Cerebellar cortex (tissue), 1 donor: Measurements from ENCODE around the gene KIFC3.
"Not testable (repeated sequence)": the region's sequence is repeated elsewhere in the genome, so short reads cannot be mapped to it uniquely, and the experiment has no call there.

ENCODE experiments used
- DNase-seq: peaks from one replicate; pipeline ENCODE4 v3.0.0-alpha.2; 2015; ENCODE audit warnings: low spot score

Gene KIFC3

DNA sequence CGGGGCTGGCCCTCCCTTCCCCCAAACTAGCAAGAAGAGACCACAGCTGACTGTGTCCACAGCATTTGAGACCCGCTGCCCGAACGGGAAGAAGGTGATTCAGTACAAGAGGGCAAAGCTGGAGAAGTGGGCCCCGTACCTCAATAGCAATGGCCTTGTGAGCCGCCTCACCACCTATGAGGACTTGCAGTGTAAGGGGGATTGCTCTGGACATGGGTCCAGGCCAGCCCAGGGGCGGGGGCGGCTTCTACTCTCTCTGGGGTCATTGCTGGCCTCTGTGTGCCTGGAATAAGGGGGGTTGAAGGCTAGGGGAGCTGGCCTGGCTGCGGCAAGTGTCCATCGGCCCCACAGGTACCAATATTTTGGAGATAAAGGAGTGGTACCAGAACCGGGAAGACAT is 79.6 kb downstream of the KIFC3 start:
- no peak for DNase-seq

DNA sequence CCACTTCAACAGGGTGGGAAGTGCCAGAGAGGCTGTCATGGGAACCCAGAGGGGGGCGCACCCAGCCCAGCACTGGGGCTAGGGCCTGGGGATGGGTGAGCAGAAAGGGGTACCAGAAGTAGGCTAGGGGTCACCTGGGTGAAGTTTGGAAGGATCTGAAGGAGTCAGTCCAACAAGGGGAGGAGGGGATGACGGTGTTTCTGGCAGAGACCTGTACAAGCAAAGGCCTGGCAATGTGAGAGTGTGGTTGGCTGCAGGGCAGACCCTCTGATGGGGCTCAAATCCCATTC is 80.1 kb downstream of the KIFC3 start:
- DNase-seq = no peak

DNA sequence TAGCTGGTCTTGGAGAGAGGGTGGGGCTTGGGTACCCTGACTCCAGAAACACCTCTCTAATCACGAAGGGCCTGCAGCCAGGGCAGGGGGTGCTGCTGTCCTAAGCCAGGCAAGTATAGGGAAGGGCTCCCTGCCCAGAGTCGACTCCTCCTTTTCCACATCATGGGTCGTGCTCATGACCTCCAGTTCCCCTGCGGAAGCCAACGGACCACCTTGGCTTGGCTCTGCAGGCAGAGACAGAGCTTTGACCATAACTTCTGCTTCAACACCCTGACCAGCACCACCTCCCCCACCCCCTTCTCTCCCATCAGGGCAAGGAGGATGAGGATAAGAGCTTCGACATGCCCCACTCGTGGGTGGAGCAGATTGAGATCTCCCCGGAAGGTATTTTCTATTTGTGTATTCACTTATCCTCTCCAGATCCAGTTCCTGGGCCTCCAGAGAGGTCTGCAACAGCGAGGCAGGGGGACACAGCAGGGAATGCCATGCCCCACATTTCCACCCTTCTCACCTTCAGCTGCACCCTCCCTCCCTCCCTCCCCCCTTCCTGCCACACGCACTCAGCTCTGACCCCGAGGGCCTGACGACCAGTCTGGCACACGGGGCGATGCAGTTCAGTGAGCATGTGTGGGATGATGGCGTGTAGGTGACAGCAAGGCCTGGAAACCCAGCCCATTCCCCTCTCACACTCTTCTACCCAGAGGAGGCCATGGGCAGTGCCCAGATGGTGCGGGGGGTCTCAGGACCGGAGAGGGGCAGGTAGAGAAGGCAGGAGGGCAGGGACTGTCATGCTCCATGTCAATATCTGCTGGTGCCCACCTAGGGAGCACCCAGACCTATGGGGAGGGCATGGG is 80.7 kb downstream of the KIFC3 start:
- no peak for DNase-seq

DNA sequence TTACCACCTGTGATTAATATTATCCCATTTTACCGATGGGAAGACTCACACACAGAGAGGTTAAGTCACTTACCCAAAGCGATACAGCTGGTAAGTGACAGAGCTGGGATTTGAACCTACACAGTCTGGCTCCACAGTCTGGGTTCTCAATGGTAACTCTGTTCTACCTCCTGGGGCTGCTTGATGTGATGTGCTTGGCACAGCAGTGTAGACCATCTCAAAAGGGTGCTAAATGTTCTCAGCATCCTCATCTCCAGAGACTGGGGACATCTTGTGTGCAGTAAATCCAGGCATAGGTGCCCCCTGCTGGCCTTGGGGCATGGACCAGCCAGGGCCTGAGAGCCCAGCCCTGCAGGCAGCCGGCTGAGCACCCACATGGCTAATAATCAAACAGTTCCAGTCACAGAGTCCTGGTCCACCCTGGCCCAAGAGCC is 82.1 kb downstream of the KIFC3 start:
- peak; percentile 28 for DNase-seq

DNA sequence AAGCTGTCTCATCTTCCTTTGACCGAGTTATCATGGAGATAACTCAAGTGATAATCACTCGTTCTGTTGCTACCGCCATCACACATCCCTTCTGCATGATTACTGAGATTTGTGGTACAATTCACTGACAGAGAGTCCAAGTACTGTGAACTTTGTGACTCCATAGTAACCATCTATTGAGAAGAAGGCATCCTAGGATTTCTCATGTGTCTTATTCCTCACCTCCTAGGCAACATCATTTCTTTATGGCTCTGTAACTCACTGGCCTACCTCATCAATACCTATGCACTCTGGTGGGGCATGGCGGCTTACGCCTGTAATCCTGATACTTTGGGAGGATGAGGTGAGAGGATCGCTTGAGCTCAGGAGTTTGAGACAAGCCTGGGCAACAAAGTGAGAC is 88.2 kb downstream of the KIFC3 start:
- DNase-seq = no peak

DNA sequence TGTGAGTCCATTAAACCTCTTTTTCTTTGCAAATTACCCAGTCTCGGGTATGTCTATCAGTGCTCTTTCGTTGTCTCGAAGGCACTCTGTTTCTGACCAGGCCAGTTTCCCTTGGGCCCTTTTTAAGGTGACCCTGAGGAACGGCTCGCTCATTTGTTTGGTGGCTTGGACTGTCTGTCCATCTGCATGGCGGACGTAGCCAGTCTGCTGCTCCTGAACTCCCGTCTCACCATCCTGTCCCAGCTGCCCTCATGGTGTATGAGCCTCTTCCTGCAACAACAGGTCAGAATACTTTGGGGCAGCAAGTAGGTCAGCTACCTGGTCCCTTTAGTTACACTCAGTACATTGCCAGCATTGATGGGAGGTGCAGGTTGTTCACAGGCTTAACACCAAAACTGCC is 88.7 kb downstream of the KIFC3 start:
- DNase-seq = no peak

DNA sequence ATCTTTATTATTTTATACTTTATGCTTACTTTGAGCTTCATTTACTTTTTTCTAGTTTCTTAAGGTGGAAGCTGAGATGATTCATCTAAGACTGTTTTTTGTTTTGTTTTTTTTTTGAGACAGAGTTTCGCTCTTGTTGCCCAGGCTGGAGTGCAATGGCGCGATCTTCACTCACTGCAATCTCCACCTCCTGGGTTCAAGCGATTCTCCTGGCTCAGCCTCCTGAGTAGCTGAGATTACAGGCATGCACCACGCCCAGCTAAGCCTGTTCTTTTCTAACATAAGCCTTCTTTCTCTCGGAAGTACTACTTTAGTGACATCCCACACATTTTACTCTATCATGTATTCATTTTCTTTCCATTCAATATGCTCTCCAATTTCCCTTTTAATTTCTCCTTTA is 89.7 kb downstream of the KIFC3 start:
- not testable (repeated sequence) for DNase-seq

DNA sequence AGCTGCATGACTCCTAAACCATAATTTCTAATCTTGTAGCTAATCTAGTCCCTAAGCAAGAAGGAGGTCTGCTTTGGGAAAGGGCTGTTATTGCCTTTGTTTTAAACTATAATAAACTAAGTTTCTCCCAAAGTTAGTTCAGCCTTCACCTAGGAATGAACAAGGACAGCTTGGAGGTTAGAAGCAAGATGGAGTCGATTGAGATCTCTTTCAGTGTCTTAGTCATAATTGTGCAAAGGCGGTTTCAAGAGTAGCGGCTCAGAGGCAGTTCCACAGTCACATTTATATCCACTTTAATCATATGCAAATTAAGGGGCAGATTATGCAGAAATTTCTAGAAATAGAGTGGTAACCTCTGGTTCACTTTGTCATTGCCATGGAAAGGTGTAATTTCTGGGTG is 90.3 kb downstream of the KIFC3 start:
- no peak for DNase-seq

DNA sequence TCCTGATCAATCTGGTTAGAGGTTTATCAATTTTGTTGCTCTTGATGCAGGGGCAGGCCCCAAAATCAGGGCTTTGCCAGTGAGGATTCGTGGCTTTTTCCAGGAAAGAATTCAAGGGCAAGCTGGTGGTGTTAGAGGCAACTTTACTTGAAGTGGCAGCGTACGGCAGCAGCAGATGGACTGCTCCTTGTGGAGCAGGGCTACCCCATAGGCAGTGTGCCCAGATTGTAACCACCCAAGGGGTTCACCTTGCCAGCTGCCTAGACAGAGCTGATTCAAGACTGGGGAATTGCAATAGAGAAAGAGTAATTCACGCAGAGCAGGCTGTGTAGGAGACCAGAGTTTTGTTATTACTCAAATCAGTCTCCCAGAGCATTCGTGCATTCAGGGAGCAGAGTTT is 90.9 kb downstream of the KIFC3 start:
- peak; percentile 39 for DNase-seq

DNA sequence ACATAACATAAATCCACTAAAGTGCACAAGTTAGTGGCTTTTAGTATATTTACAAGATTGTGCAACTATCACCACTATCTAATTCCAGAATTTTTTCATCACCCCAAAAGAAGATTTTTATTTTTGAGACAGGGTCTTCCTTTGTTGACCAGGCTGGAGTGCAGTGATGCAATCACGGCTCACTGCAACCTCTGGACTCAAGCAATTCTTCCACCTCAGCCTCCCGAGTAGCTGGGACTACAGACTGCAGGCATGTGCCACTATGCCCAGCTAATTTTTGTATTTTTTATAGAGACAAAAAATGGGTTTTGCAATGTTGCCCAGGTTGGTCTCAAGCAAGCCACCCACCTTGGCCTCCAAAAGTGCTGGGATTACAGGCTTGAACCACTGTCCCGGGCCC is 92.6 kb downstream of the KIFC3 start:
- no peak for DNase-seq
